GM12874 (cell line): Measurements from ENCODE around the gene HBE1.

Experiments
- TF ChIP-seq, protein P1 (sequence below): IDR thresholded peaks from 2 replicates; pipeline ENCODE4 v1.5.1; 2011; ENCODE audit warnings: low read depth, mild to moderate bottlenecking, control low read depth, low read length, moderate library complexity; ENCODE audit not compliant: insufficient read depth

Gene HBE1

DNA sequence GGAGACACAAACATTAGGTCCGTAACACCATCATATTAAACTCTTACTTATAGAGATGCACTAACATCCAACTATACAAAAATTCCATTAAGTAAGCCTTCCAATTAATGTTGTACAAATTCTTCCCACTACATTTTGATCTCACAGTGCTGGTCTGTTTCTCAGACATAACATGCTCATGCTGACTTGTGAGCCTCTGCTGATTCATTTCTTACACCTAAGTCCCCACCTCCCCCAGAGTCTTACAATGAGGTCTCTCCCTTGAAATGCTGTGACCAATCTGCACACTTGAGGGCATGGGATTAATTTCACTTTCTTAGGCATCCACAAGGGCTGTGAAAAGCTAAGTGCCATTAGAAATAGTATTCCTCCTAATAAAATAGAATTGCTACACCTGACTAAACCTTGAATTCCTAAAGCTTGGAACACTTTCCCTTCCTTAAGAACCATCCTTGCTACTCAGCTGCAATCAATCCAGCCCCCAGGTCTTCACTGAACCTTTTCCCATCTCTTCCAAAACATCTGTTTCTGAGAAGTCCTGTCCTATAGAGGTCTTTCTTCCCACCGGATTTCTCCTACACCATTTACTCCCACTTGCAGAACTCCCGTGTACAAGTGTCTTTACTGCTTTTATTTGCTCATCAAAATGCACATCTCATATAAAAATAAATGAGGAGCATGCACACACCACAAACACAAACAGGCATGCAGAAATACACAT is 22.1 kb downstream of the HBE1 start:
- TF ChIP-seq, protein P1, sequence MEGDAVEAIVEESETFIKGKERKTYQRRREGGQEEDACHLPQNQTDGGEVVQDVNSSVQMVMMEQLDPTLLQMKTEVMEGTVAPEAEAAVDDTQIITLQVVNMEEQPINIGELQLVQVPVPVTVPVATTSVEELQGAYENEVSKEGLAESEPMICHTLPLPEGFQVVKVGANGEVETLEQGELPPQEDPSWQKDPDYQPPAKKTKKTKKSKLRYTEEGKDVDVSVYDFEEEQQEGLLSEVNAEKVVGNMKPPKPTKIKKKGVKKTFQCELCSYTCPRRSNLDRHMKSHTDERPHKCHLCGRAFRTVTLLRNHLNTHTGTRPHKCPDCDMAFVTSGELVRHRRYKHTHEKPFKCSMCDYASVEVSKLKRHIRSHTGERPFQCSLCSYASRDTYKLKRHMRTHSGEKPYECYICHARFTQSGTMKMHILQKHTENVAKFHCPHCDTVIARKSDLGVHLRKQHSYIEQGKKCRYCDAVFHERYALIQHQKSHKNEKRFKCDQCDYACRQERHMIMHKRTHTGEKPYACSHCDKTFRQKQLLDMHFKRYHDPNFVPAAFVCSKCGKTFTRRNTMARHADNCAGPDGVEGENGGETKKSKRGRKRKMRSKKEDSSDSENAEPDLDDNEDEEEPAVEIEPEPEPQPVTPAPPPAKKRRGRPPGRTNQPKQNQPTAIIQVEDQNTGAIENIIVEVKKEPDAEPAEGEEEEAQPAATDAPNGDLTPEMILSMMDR: no peak

DNA sequence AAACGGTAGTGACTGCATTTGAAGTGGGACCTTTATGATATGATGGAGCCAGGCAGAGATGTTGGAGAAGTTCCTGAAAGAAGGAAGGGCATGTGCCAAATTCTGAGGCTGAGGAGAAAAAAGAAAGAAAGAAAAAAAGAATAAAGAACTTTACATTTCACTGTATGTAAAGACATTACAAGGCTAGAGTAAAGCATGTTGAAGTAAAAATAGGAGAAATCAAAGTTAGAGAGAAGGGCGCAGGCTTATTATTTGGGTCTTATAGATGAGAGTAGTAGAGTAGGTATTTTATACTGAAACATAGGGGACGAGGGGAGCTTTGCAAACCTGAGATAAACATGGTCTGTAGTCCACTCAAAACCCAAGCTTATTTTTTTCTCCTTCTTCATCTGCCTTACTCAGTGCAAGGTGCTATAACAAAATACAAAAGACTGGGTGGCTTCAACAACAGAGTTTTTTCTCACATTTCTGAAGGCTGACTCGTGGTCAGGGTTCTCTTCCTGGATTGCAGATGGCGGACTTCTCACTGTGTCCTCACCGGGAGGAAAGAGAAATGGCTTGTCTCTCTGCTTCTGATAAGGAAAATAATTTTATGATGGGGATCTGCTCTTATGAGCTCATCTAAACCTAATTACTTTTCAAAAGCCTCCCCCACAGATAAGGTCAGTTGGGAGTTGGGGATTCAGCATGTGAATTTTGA is 22.8 kb downstream of the HBE1 start:
- TF ChIP-seq, protein P1: no peak

DNA sequence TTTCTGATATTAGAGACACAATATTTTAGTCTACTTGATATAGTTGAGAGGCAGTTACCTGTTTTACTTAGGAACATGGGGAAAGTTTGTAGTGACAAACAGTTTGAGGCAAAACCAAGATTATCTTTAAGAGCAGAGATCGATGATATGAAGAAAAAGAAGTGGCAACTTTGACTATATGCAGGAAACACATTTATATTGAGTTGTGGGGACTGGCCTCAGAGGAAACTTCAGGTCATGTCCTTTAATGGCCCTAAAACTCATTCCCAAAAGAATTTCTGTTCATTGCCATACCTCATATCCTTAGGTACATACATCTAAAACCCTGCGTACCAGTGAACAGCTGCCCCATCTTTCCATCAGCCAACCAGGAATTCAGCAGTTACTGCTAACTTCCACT is 24.6 kb downstream of the HBE1 start:
- TF ChIP-seq, protein P1: no peak

DNA sequence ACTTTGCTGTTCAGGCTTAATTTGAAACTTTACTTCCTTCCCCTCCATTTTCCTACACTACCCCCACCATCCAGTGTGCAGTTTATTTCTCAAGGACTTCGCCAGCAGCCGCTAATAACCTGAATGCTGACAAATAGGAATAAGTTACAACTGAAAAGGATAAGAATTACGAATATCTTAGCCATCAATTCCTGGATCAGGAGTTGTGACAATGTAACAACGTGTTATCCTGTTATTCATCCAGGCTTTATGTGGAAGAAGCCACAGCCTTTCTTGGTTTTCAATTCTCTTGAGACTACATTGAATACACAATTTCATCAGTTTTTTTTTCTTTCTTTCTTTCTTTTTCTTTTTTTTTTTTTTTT is 25.9 kb downstream of the HBE1 start:
- TF ChIP-seq, protein P1: no peak

DNA sequence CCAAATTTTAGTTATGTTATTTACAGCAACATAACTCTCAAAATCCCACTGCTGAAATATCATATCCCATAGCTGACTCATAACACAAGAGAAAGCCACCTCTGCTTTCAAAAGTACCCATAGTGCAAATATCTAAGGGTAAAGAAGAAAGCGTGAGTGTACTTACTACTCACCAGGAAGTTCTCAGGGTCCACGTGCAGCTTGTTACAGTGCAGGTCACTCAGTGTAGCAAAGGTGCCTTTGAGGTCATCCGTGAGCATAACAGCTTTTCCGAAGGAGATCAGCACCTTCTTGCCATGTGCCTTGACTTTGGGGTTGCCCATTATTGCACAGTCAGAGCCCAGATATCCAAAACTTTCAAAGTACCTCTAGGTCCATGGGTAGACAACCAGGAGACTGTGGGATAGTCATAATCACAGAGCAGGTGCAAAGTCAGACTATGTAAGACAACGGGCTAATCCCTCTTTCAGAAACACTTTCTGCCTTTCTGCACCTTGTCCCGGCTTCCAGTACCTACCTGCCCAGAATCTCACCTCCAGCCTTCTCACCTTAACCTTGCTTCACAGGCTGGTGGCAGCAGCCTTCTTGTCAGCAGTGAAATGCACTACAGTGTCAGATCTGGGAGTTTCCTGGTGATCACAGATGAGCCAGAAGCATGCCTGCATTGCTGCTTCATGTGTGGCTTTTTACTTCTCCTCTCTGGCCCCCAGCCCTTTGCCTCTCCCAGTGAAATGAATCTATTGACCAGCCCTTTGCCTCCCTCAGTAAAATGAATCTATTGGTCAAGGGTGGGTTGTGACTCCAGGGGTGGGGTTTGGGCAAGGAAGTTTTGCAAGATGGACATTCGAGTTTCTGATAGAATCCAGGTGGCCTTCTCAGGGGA is 26.6 kb downstream of the HBE1 start:
- TF ChIP-seq, protein P1: no peak

DNA sequence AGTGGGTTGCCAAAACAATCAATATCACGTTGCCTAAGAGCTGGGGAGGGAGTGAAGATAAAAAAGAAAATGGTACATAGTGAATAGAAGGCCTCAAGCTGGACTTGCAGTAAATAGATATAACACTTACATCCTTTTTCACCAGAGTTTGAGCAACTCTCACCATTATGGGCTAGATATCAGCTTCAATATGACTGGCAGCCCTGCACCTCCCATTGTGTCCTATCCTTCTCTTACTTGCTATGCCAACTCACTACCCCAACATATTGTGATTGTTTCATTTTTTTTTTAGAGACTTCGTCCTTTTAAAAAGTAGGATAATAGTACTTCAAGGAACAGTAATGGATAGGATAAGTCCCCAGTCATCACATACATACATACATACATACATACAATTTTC is 27.5 kb downstream of the HBE1 start:
- TF ChIP-seq, protein P1: no peak

DNA sequence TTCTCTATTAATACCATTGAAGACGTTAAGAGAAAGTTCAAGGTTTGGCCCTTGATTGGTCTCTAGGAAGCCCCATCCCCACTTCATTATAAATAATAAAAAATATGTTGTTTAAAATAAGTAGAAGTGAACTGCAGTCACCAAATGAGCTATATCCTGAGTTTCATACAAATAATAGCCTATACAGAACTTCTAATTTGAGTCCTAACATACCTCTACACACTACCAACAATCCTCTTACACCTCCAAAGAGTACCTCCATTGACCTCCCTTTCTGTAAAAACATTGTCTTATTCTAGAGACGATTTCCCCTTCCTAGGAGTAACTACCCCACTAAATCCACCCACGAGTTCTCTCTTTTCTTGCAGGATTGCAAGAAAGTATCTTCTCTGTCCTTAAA is 28.3 kb downstream of the HBE1 start:
- TF ChIP-seq, protein P1: no peak
